ENCODE data around the gene VWA3A.

GRCh38 chr16:22188267-22188594 is 95.9 kb downstream of the VWA3A start:
- no peak for TF ChIP-seq POLR2AphosphoS5 (IDR thresholded peaks at IDR 0.05; ENCODE audit: low read depth, low read length)
- TF ChIP-seq POLR2A (IDR thresholded peaks at IDR 0.05; ENCODE audit: low read depth, low read length): no peak
- 0 out of 2 replicates have a peak, but pooled peaks have one; percentile 15 for TF ChIP-seq SPI1 (IDR thresholded peaks at IDR 0.05; ENCODE audit: low read depth, low read length)
- TF ChIP-seq PAX5 (IDR thresholded peaks at IDR 0.05; ENCODE audit: insufficient read depth, low read length, severe bottlenecking): no peak
